Left colon (tissue), 2 donors: ENCODE results near the gene DMXL2. TPM values are rescaled to one million over a fixed set of nuclear protein-coding genes. Genes with fewer than 3 reads are reported as not detected.
"Not testable (repeated sequence)": the region's sequence is repeated elsewhere in the genome, so short reads cannot be mapped to it uniquely, and the experiment has no call there.

ENCODE experiments used
- ATAC-seq: fragments of 200-7000 bp; cut with Tn5 transposase; one replicate; pipeline ENCODE4 v1.9.1; 2020; ENCODE audit warnings: mild to moderate bottlenecking, moderate library complexity
- DNase-seq, 2 donors: peaks; one replicate each; pipeline ENCODE4 v3.0.0-alpha.2; 2020
- intact Hi-C, 2 donors: fragments of 100-400 bp; cut with DNase I in 1 of 2; cut with micrococcal nuclease in 1 of 2; formaldehyde crosslinking; loops; one replicate each; pipeline versions ENCODE4 v1.11.2 to v1.14.0; 2022; cut with DNase I, micrococcal nuclease
- total RNA-seq, 2 donors: library from RNA; stranded (reverse); fragmentation: NEBNext Ultra II Directional; extraction: Animal tissue kit (Norgen Biotek cat#: 25700); gene quantifications; one replicate each; pipeline ENCODE4 v1.2.1, GENCODE V29; 2021
- donor health status: DM: no; HTN: no; CAD: no.
- donor health status: DM: yes; HTN: yes; CAD: no.

The DMXL2 gene
- total RNA-seq, 2 donors from 2014 or later, result 37.7 to 42.0 TPM

- intact Hi-C loops, result no loop called here
- no peak for ATAC-seq
- no peak for DNase-seq
Observed at GRCh38 chr15:51588966-51589365, 33.6 kb downstream of the DMXL2 start.

- ATAC-seq (no peak), DNase-seq (no peak)
Observed at GRCh38 chr15:51585986-51586385, 36.6 kb downstream of the DMXL2 start.

DNA sequence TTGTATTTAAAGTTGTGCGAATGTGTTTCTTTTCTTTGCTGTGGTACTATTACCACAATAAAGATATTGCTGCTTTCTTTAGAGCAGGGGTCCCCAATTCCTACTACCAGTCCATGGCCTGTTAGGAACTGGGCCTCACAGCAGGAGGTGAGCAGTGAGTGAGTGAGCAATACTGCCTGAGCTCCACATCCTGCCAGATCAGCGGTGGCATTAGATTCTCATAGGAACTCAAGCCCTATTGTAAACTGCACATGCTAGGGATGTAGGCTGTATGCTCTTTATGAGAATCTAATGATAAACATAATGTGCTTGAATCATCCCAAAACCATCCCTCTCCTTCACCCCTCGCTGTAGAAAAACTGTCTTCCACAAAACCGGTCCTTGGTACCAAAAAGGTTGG is 41.6 kb downstream of the DMXL2 start:
- DNase-seq (no peak), ATAC-seq (no peak)
- intact Hi-C loops, result no loop called here

More at GRCh38 chr15:51585986-51586385, 36.6 kb downstream of the DMXL2 start:
- intact Hi-C loops, result no loop called here

- ATAC-seq (no peak), DNase-seq (no peak)
- intact Hi-C loops, result no loop called here
Observed at GRCh38 chr15:51580385-51580784, 42.2 kb downstream of the DMXL2 start.

GRCh38 chr15:51579012-51579411 is 43.6 kb downstream of the DMXL2 start:
- DNase-seq, result no peak
- ATAC-seq, result no peak
- intact Hi-C loops, result no loop called here

DNA sequence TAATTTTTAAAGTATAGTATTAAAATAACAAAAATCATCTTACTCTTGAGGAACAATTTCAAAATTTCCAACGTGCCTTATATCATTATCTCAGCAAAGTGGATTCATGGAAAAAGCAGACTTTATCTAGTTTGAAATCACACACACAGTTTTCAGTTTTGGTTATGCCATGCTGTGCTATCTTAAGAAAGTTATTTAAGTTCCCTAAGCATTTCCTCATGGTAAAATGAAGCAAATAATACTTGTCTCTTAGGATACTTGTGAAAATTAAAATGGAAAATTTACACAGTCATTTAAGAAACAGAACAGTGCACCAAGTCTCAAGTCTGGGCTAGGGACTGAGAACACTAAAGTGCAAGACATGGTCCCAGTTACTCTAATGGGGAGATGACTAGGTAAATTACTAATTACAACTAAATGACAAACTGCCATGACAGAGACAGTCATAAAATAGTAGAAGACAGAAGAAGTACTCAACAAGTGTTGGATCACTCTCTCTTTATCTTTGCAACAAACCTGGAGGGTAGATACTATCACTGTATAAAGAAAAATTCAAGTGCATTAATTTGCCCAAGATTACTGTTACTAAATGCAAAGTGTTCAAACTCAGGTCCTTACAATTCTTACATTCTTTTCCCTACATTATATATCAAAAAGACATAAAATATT is 44.8 kb downstream of the DMXL2 start:
- DNase-seq, result no peak
- ATAC-seq, result no peak
- intact Hi-C loops, result no loop called here

- DNase-seq, result no peak
- peak; percentile 64 for ATAC-seq
- intact Hi-C loops, result no loop called here
Observed at GRCh38 chr15:51576911-51577500, 45.6 kb downstream of the DMXL2 start.

DNA sequence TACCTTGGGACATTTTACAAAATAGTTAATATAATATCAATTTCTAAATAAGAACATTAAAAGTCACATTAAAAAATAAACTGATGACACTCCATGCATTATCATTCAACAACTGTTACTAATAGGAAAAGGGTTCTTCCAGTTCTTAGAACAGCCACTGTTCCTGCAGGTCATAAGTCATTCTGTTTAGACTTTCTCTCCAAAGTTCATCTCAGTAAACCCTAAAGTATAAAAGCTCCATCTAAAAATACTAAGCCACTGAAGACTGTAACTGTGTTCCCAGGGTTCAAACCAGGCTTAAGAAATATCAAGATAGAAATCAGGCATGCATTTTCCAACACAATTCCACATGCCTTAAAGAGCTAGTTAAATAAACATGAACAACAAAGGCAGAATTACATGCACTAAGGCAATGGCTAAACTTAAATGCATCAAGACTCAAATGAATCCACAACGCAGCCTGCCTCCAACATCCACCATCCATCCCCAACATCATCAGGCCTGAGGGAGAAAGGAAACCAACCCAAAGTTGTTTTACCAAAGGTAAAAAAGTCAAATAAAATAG is 46.2 kb downstream of the DMXL2 start:
- DNase-seq (no peak), ATAC-seq (no peak)
- intact Hi-C loops, result no loop called here

DNA sequence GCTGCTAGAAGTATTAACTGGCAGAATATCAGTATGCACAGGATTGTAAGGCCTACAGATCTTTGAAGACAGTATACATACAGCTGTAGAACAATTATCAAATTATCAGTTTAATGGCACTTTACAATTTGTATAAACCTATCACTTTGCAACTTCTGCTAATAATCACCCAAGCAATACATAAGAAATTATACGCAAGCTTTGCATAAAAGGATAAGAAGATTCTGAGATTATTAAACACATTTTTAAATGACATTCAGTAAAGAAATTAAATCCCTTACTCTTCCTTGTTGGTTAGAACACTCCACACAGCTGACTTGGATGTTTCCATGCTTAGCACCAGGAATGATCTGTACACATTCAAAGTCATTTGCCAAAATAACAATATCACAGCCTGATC is 46.8 kb downstream of the DMXL2 start:
- ATAC-seq, result no peak
- no peak for DNase-seq
- intact Hi-C loops, result no loop called here

GRCh38 chr15:51573352-51573751 is 49.2 kb downstream of the DMXL2 start:
- ATAC-seq, intact Hi-C loops, DNase-seq: not testable (repeated sequence)

GRCh38 chr15:51568939-51569784 is 53.4 kb downstream of the DMXL2 start:
- intact Hi-C loops, DNase-seq, ATAC-seq: not testable (repeated sequence)

- ATAC-seq (no peak), DNase-seq (no peak)
- intact Hi-C loops, result no loop called here
Observed at GRCh38 chr15:51561271-51561670, 61.3 kb downstream of the DMXL2 start.

- intact Hi-C loops, result no loop called here
- ATAC-seq (no peak), DNase-seq (no peak)
Observed at GRCh38 chr15:51558876-51559275, 63.7 kb downstream of the DMXL2 start.

DNA sequence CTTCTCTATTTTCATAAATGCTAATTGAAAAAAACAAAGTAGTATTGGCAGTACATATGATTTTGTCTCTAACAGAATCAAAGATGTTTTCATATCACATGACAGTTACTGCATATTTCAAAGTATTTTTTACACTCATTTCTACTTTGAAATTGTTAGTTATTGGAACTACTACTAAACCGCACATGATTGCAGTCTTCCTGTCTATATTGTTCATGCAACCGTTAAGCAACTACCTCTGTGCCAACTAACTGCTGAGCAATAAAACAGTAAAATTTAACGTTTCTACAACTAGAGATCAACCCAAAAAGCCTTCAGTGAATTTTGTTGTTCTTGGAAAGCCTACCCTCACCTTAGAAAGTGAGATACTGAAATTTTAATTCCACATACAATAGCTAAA is 64.2 kb downstream of the DMXL2 start:
- DNase-seq (no peak), ATAC-seq (peak; percentile 66)
- intact Hi-C loops, result no loop called here

DNA sequence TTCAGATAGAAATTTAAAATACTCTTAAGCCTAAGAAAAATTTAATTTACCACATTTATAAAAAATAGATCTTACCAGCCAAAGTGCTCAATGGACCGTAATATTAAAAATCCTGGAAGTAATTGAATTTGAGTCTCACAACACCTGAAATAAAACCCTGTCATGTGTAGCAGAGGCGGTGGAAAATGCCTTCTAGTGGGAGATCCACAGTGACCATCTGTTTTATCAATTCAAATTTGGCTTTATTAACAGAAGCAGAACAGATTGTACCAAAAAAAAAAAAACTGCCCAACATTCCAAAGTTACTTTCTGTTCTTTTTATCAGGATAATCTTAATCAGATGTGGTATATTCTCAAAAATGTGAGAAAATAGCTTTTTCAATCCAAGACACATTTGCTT is 71.7 kb downstream of the DMXL2 start:
- intact Hi-C loops, result no loop called here
- ATAC-seq, result no peak
- DNase-seq, result no peak

DNA sequence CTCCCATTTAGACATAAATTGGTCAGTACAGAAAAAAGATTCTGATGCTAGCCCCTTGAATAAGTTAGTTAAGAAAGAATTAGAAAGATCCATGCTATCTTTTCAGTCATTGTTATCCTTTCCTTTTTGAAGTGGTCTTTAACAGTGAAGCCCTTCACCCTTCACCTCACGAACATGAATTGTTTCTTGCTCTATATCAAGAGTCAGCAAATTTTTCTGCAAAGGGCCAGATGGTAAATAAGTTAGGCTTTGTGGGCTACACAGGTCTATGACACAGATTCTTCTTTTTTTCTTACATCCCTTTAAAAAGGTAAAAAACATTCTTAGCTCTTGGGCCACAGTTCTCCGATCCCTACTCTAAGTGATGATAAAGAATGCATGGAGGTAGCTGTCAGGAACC is 74.9 kb downstream of the DMXL2 start:
- ATAC-seq (no peak), DNase-seq (no peak)
- intact Hi-C loops, result no loop called here

- ATAC-seq, result peak; percentile 59
- intact Hi-C loops, result no loop called here
- no peak for DNase-seq
Observed at GRCh38 chr15:51536965-51537574, 85.5 kb downstream of the DMXL2 start.

- DNase-seq, result no peak
- ATAC-seq, result no peak
- intact Hi-C loops, result no loop called here
Observed at GRCh38 chr15:51533672-51534398, 88.7 kb downstream of the DMXL2 start.

DNA sequence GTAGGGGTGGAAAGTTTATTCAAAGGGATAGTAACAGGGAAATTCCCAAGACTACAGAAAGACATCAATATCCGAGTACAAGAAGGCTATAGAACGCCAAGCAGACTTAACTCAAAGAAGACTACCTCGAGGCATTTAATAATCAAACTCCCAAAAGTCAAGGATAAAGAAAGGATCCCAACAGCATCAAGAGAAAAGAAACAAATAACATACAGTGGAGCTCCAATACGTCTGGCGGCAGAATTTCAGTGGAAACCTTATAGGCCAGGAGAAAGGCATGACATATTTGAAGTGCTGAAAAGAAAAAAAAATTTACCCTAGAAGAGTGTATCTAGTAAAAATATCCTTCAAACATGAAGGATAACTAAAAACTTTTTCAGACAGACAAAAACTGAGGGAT is 95.6 kb downstream of the DMXL2 start:
- no peak for DNase-seq
- ATAC-seq, result no peak
- intact Hi-C loops, result no loop called here
